HCEC 1CT (cell line): Measurements from ENCODE around the gene KRABD2.
"Not testable (repeated sequence)": the region's sequence is repeated elsewhere in the genome, so short reads cannot be mapped to it uniquely, and the experiment has no call there.

Experiments used
- DNase-seq: peaks from one replicate; pipeline ENCODE4 v3.0.0-alpha.2; 2017

KRABD2 gene

DNA sequence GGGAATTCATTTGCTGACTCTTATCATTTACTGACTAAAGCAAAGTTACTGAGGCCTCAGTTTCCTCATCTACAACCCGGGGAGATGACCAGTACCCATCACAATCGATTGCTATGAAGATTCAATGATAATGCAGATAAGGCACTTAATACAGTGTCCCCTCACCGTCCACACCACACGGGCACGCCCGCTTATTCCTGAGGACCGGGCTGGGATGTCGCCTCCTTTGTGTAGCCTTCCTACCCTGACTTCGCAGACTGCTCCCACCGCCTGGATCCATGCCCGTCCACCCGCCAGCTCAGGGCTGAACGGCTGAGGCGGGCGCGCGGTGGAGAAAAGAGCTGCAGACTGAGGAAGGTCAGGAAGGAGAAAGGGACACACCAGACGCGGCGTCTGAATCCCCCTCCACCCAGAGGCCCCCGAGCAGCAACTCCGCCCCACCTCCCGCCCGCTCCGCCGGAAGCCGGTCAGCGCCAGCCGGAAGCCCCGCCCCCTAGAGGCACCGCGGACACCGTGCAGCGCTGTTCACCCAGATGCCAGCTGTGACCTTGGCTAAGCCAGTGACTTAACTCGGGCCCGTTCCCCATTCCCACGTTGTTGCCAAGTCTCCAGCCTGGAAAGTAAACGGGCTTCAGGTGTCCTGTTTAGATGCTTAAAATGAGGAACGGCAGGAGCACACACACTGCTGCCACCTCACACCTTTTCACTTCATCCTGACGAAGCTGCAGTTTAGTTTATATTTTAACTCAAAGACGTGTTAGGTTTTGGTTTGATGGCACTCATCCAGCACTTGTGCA is at the start of gene KRABD2:
Gene KRABD2 (minus strand): TSS at position 434 of the 797 bp plus-strand sequence.
- DNase-seq: peak; percentile 82

DNA sequence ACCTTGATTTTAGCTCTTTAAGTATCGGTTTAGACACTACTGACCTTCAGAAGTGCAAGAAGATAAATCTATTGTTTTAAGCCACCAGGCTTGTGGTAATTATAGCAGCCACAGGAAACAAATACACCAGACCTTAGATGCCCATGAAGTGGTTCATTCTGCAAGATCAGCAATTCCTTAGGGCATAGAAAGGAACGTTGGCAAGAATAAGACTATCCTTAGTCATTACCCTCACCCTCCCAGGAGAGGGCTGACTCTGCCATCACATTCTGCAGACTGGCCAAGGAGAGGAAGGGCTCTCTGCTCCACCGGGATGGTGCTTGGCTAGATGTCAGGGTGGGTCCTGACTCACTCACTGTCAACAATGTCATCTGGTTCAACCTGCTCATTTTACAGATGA is 45.1 kb upstream of the KRABD2 start:
- no peak for DNase-seq

DNA sequence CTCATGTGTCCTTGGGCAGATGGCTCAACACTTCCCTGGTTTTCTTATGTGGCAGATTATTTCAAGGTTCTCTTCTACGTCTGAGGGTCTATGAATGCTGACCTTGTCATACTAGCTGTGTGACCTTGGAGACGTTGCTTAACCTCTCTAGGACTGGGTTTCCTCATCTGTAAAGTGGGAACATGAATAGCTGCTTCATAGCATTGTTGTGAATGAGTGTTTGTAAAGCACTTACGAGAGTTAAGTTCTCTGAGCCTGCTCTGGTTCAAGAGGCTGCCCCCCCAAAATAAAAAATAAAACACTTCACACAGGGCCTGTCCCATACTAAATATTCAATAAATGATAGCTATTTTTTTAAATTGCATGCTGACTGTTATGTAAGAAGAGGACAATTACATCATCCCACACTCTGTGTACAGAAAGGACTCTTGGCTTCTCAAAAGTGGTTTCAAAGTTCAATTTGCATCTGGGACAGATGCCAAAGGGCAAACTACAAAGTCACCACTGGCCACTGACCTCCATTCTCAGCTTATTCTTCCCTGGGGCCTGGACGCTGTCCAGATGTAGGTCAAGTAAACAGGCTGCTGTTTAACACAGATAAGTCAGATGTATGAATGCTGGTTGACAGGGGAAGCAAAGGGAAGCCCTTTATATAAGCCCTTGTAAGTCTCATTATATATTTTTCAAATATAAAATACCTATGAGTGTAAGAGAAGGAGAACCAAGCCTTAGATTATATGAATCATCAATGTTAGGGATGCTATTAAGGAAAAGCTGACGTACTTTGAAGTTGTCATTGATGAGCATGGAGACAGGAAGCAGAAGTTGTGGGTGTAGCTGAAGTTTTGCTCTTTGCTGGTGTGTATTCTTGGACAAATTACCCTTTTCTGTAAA is 43.8 kb upstream of the KRABD2 start:
- DNase-seq: peak; percentile 35

DNA sequence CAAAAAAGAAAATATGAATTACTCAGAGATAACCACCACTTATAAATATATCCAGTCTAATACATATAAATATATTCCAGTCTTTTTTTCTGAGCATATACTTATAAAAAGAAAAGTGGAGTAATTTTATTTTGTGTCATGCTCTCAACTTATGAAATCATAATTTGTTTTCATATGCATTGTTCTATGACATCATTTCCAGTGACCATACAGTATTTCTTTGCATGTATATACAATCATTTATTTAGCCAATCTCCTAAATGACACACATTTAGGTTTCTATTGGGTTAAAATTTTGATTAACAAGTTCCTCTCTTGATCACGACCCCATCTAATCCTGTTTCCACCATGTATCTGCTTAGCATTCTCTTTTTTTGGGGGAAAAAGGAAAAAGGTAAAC is 42.8 kb upstream of the KRABD2 start:
- no peak for DNase-seq

DNA sequence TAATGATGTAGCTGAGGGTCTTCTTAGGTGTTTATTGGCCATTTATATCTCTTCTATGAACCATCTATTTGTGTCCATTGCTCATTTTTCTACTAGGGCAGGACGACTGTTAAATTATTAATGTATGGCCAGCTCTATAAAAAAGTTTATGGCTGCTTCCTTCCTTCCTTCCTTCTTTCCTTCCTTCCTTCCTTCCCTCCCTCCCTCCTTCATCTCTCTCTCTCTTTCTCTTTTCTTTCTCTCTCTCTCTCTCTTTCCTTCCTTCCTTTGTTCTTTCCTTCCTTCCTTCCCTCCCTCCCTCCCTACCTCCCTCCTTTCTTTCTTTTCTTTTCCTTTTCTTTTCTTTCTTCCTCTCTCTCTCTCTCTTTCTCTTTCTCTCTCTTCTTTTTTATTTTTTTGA is 42.0 kb upstream of the KRABD2 start:
- no peak for DNase-seq

DNA sequence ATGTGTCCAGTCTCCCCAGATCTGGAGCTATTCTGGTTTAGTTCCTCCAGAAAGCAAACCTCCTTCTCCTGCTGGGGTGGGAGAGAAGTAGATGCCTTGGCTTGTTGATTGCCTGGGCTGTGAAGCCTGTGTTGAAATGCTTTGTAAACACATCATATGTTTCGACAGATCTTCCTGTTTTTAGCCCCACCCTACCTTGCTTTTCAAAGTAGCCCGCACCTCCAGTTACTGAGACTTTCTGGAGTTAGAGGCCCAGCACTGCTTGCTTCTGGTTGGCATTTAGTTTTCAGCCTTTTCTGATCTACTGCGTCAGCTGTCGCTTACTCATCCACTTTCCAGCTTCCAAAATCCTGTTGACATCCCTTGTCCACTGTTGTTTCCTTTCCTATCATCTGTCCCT is 41.3 kb upstream of the KRABD2 start:
- DNase-seq: no peak

DNA sequence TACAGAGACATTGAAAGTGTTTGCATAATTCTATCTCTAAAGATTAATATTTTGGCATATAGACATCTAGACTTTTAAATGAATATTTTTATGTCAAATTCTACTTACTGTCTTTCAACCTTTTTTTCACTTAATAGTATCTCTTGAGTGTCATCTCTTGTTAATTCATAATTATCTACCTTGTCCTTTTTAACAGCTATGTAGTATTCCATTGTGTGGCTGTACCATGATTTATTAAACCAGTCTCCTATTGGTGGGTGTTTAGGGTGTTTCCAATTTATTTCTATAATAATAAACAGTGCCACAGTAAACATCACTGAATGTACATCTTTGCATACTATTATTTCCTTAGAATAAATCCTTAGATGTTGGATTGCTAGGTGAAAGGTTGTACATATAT is 37.4 kb upstream of the KRABD2 start:
- DNase-seq: no peak

DNA sequence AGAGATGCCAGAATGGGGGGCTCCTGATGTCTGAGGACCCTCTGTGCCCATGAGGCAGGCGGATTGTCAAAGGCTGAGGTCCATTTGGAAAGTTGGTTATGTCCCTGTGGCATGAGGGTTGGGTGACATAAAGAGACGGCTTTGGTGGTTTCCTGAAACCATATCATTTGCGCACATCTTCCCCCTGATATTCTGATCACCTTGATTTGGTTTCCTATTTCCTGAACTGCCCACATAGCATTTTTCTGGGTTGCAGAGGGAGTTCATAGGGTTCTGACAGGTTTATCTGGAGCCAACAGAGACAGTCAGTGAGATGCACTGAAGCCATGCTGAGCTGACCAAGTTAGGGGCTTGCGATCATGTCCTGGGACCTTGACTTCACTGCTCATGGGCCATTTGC is 36.8 kb upstream of the KRABD2 start:
- no peak for DNase-seq

DNA sequence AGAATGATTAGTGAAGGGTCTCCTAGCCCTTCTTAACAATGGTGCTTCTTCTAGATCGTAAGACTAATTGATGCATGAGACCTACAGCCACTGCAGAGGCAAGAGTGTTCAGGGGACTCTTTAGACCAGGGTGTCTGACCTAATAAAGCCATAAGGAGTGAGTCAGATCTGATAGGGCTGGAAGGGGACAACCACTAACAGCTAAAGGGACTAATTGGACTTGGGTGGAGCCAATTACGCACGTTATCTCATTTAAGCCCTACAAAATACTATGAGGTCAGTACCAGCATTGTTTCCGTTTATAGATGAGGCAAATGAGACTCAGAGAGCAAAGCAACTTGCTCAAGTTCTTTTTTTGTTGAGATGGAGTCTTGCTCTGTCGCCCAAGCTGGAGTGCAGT is 35.6 kb upstream of the KRABD2 start:
- DNase-seq: no peak

DNA sequence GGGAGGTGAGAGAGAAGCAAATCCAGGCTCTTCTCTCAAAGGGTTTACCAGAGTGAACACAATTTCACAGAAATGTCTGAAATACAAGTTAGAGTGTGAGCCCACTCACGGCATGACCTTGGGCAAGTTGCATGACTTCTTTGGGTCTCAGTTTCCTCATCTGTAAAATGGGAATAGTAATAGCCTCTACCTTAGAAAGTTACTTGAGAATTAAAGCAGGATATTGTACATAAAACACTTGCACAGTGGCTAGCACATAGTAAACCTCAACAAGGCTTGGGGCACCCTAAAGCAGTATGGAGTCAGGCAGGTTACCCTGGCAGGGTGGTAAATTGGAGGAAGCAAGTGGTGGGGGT is 34.4 kb upstream of the KRABD2 start:
- DNase-seq: no peak

DNA sequence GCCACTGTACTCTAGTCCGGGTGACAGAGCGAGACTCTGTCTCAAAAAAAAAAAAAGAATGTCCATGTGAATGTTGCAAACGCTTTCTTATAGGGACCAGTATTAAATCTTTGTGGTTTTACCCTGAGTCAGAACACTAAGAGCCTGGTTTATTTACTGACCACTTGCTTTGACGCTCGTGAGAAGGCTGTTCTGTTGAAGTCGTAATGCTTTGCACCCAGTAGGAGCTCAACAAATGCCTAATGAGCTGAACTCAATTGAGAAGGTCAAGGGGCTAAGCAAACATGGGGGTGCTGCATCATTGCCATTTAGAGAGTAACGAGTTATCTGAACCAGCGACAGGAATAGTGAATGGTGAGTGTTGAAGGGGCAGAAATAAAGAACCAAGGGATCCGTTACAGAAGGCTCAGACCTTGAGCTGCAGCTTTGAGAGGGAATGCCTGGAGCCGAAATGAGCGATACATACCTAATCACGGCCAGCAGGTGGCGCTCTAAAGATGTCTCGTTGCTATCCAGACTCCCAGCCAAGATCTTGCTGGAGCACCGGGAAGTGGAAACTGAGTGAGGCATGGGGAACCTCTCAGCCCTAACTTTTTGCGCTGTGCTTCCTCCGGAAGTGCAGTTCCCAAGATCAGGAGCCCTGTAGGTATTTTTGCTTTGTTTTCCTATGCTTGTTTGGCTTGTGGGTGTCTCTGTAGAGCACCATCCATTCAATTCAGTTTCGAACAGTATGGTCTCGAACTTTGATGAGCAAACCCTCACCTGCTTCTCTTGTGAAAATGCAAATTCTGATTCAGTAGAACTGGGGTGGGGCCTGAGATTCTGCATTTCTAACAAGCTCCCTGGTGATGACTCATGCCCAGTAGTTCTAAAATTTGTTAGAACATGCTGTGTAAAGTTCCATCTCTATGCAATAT is 33.7 kb upstream of the KRABD2 start:
- DNase-seq: peak; percentile 79

DNA sequence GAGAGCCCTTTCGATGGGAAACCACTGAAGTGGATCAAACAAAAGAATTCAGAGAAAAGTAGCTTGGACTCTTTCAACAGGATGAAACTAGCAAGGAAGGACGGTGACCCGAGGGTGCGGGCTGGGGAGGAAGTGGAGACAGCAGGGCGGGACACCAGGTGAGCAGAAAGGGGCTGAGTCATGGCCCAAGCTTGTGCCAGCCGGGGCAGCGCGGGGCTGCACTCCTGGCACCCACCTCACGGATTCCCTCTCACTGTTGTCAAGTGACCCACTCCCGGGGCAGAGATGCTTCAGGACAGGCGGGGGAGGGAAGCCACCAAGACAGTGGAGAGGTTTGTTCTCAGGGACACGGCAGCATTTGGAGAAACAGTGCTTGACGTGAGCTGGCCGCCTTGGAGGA is 31.9 kb upstream of the KRABD2 start:
- no peak for DNase-seq

DNA sequence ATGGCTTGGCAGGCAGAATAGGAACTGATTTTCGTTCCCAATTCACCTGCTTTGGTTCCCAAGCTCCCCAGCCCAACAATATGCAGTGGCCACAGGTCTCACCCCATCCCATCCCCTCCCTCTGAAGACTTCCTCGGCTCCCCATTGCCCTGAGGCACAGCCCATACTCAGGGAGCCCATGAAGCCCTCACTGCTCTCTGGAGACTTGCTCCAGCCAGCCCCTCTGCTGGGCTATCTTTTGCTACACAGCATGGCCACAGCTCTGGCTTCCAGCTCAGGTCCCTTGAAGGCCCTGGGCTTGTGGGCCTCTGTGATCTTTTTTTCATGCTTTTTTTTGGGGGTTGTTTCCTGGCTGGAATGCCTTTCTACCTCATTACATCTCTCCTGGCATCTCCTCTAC is 29.7 kb upstream of the KRABD2 start:
- DNase-seq: no peak

DNA sequence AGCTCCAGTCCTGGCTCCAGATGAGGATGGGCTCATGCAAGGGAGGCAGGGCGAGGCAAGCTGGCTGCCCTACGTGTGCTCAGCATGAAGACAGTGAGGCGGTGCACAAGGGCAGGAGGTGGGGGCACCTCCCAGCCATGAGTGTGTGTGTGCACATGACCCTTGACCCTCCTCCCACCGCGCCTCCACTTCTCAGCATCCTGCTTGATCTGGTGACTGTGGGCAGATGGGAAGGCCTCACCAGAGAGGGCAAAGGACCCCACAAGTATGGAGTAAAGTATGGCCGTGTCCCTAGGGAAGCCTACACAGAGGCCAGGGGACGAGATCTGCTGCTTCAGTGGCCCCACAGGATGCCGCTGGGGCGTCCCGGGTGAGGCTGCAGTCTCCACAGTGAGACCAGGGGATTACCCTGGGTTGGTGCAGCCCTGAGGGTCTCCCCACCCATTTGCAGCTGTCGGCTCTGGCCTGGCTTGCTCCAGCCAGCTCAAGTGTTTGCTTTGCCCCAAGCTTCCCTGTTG is 29.1 kb upstream of the KRABD2 start:
- no peak for DNase-seq

DNA sequence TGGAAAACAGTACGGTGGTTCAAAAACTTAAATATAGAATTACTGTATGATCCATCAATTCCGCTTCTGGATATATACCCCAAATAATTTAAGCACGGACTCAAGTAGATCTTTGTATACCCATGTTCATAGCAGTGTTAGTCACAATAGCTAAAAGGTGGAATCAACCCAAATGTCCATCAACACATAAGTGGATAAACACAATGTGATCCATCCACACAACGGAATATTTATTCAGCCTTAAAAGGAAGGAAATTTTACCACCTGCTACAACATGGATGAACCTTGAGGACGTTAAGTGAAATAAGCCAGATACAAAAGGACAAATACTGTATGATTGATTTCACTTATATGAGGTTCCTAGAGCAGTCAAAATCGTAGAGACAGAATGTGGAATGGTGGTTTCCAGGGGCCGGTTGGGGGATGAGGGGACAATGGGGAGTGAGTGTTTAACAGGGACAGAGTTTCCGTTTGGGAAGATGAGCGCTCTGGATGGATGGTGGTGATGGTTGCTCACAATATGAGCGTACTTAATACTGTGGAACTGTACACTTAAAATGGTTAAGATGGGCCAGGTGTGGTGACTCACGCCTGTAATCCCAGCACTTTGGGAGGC is 26.5 kb upstream of the KRABD2 start:
- no peak for DNase-seq

DNA sequence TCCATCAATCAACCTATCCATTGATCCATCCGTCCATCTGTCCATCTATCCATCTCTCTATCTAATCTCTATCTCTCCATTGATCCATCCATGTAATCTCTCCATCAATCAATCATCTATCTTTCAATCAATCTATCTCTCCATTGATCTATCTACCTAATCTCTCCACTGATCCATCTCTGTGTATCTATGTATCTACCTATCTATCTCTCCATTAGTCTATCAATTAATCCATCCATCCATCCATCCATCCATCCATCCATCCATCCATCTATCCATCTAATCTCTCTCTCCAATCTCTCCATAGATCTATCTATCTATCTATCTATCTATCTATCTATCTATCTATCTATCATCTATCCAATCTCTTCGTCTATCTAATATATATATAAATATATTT is 24.6 kb upstream of the KRABD2 start:
- DNase-seq: no peak

DNA sequence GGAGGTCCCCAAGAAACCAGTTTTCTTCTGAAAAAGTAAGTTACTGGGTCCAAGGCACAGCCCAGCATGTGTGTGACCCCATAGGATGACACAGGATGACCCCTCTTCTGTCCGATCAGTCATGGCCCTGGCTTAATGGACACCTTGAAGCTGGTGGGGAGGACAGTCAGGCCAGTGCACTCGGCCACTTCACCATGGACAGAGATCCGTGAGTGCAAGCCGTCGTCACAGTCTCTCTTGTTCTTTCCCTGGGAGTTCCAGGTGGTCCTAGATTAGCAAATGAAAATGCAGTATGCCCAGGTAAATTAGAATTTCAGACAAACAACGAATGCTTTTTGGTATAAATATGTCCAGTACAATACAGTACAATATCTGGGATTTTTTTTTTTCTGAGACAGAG is 22.5 kb upstream of the KRABD2 start:
- no peak for DNase-seq

DNA sequence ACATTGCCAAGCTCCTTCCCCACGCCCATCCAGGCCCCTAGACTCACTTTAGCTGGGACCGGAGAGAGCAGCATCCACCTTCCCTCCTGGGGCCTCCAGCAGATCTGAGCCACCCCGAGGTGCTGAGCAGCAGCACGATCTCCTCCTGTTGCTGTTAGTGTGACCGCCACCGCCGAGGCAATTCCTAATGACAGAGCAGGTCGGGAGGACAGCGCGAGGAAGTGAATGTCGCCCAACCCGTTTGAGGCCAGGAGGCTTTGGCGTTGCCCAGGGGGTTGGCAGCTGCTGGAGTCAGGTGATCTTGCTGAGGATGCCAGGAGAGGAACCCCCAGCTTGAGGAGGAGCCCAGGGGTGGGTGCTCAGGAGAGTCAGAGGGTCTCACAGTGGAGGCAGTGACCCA is 21.1 kb upstream of the KRABD2 start, which contains the start of gene RNF222:
Gene RNF222 (minus strand): TSS at position 192 of the 400 bp plus-strand sequence. CDS start 4,366 bp downstream, outside the sequence.
- DNase-seq: no peak

DNA sequence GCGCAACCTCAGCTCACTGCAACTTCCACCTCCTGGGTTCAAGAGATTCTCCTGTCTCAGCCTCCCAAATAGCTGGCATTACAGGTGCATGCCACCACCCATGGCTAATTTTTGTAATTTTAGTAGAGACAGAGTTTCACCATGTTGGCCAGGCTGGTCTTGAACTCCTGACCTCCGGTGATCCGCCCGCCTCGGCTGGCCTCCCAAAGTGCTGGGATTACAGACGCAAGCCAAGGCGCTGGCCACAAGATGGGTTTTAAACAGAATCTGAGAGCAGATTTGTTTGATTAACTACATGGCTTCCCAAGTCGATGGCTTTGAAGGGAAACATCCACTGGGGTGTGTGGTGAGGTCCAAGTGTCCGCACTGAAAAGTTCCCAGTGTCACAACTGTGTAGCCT is 18.0 kb upstream of the KRABD2 start:
- not testable (repeated sequence) for DNase-seq

DNA sequence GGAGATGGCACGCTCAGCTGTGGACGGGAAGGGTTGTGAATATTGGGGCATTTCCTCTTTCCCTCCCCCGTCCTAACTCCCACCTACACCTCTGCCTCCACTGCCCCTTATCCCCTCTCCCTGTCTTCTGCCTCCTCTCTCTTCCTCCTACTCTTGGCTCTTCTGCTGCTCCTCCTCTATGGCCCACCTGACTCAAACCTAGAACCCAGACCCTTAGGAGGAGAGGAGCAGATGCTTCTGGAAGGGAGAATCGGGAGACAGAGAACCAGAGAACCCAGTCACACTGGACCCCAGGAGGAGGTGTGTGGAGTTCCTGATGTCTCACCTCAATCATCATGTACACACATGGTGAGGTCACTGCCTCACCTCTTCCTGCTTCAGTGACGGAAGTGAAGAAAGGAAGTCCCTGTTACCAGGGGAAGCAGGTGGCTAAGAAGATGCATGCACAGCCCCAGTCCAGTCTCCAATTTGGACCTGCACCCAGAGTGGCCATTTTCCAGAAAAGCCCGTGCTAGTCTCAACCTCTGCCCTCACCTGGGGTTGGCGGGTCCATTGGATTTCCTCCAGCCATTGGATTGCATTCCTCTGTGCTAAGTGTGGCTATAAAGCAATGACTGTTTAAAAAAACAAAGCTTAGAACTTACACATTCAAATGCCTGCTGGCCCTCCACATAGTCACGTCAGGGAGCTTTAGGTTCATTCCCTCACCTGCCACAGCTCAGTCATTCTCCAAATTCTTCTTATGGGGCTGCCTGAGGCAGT is 17.1 kb upstream of the KRABD2 start:
- no peak for DNase-seq

DNA sequence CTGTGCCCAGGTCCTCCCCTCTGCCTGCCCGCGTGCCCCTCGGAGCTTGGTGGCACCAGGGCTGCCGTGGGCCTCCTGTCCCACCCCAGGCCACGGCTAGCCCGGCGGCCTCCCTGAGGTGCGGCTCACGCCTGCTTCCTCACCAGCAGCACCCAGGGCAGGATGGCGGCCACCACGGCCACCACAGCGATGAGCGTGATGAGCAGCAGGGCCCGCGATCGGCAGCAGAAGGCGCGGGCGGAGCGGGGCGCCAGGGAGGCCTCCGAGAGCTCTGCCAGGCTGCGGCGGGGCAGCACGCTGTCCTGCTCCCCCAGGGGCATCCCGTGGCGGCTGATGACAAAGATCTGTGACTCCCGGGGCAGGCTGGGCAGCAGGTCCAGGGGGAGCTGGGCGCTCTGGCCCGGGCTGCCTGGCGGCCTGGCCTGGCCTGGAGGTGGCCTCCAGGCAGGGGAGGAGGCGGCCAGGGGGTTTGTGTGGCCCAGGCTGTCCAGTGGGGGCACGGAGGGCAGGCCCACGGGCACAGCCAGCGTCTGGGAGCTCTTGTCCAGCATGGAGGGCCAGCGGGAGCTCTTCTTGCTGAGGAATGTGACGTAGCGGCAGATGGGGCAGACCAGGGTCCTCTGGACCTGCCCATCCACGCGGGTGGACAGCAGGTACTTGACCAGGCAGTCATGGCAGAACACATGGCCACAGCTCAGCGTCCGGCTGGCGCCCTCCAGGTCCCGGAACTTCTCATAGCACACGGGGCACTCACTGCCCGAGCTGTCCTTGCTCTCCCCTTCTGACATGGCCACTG is 16.4 kb upstream of the KRABD2 start:
- no peak for DNase-seq
